NCI-H774 (cell line): ENCODE data around the gene CPED1.
"Not testable (repeated sequence)": the region's sequence is repeated elsewhere in the genome, so short reads cannot be mapped to it uniquely, and the experiment has no call there.

Source experiments
- DNase-seq: peaks from one replicate; lab custom pipeline; 2025; lab: John Stamatoyannopoulos, UW

CPED1 gene

GRCh38 chr7:121020249-121020988 is 31.9 kb downstream of the CPED1 start:
- DNase-seq = no peak

GRCh38 chr7:121020989-121021969 is 32.8 kb downstream of the CPED1 start:
- DNase-seq = no peak

- no peak for DNase-seq
Observed at GRCh38 chr7:121023194-121023593, 34.7 kb downstream of the CPED1 start.

GRCh38 chr7:121023683-121024511 is 35.4 kb downstream of the CPED1 start:
- no peak for DNase-seq

- no peak for DNase-seq
Observed at GRCh38 chr7:121024611-121025010, 36.1 kb downstream of the CPED1 start.

- no peak for DNase-seq
Observed at GRCh38 chr7:121026159-121026558, 37.6 kb downstream of the CPED1 start.

GRCh38 chr7:121026577-121027111 is 38.1 kb downstream of the CPED1 start:
- no peak for DNase-seq

- DNase-seq = no peak
Observed at GRCh38 chr7:121027761-121028669, 39.5 kb downstream of the CPED1 start.

GRCh38 chr7:121029302-121029701 is 40.8 kb downstream of the CPED1 start:
- no peak for DNase-seq

GRCh38 chr7:121030308-121030707 is 41.8 kb downstream of the CPED1 start:
- DNase-seq = no peak

GRCh38 chr7:121032645-121033460 is 44.3 kb downstream of the CPED1 start:
- no peak for DNase-seq

- no peak for DNase-seq
Observed at GRCh38 chr7:121034929-121035328, 46.4 kb downstream of the CPED1 start.

- not testable (repeated sequence) for DNase-seq
Observed at GRCh38 chr7:121036776-121037175, 48.3 kb downstream of the CPED1 start.

GRCh38 chr7:121037329-121037728 is 48.8 kb downstream of the CPED1 start:
- not testable (repeated sequence) for DNase-seq

GRCh38 chr7:121037957-121038716 is 49.6 kb downstream of the CPED1 start:
- no peak for DNase-seq

GRCh38 chr7:121038717-121039509 is 50.4 kb downstream of the CPED1 start:
- DNase-seq = no peak

- no peak for DNase-seq
Observed at GRCh38 chr7:121039510-121039822, 51.0 kb downstream of the CPED1 start.

- DNase-seq = no peak
Observed at GRCh38 chr7:121039994-121040393, 51.5 kb downstream of the CPED1 start.
